Measurements from ENCODE around the gene MARCHF9. TPM values are rescaled to one million over a fixed set of nuclear protein-coding genes. Genes with fewer than 3 reads are reported as not detected.

MARCHF9 gene
- total RNA-seq, 1 experiment from 2014 or later = 18.9 TPM

- no peaks in the 10 kb centered on the region for H3K36me3 ChIP-seq (ENCODE audit: low read depth)
- no peak overlapping the region for H3K4me2 ChIP-seq
- BruUV-seq (replicated peaks) = no TSS peak
- no peak for TF ChIP-seq CTCF (conservative IDR thresholded peaks at IDR 0.05)
- no peak for TF ChIP-seq EZH2 (IDR thresholded peaks at IDR 0.05; ENCODE audit: low read depth)
- H4K20me1 ChIP-seq (ENCODE audit: insufficient read depth) = no peaks in the 10 kb centered on the region; the same call in none of the 2 replicates
- H3K4me1 ChIP-seq (replicated peaks; ENCODE audit: insufficient read depth) = no peaks in the 10 kb centered on the region
- H3K27ac ChIP-seq = no peak overlapping the region
- no peaks in the 10 kb centered on the region for H3F3A ChIP-seq (ENCODE audit: insufficient read depth, low read depth)
- DNase-seq = no peak
- no peaks in the 10 kb centered on the region for H3K9me3 ChIP-seq (ENCODE audit: insufficient read depth, low read depth)
- no peaks in the 10 kb centered on the region for H3K9me2 ChIP-seq (ENCODE audit: insufficient read depth)
- intact Hi-C loops (cut with micrococcal nuclease; ENCODE audit: unreplicated experiment) = no loop called here
- H3K27me3 ChIP-seq (ENCODE audit: insufficient read depth, low read depth) = peaks cover 31% of the 10 kb centered on the region
- H2AFZ ChIP-seq = no peak overlapping the region
- CTCF ChIA-PET = no interaction called here
- H3K4me3 ChIP-seq = no peak overlapping the region
- no peaks in the 10 kb centered on the region for H3K79me2 ChIP-seq (ENCODE audit: low read depth)
- POLR2A ChIA-PET (ENCODE audit: unreplicated experiment) = no interaction called here
Measured at GRCh38 chr12:57761391-57761998, 6.6 kb downstream of the MARCHF9 start.

- H2AFZ ChIP-seq = no peak overlapping the region
- BruUV-seq (replicated peaks) = no TSS peak
- H3K27ac ChIP-seq = no peak overlapping the region
- CTCF ChIA-PET = no interaction called here
- H3K4me2 ChIP-seq = no peak overlapping the region
- H3K79me2 ChIP-seq (ENCODE audit: low read depth) = no peaks in the 10 kb centered on the region
- no peaks in the 10 kb centered on the region for H3K4me1 ChIP-seq (replicated peaks; ENCODE audit: insufficient read depth)
- no peaks in the 10 kb centered on the region for H3K9me3 ChIP-seq (ENCODE audit: insufficient read depth, low read depth)
- intact Hi-C loops (cut with micrococcal nuclease; ENCODE audit: unreplicated experiment) = no loop called here
- POLR2A ChIA-PET (ENCODE audit: unreplicated experiment) = no interaction called here
- no peaks in the 10 kb centered on the region for H3K36me3 ChIP-seq (ENCODE audit: low read depth)
- peaks cover 2% of the 10 kb centered on the region; the same call in 1 of the 2 replicates for H3F3A ChIP-seq (ENCODE audit: insufficient read depth, low read depth)
- no peak overlapping the region for H3K4me3 ChIP-seq
- no peak for DNase-seq
- peaks cover 33% of the 10 kb centered on the region for H3K27me3 ChIP-seq (ENCODE audit: insufficient read depth, low read depth)
- H4K20me1 ChIP-seq (ENCODE audit: insufficient read depth) = no peaks in the 10 kb centered on the region; the same call in none of the 2 replicates
- TF ChIP-seq EZH2 (IDR thresholded peaks at IDR 0.05; ENCODE audit: low read depth) (no peak), CTCF (conservative IDR thresholded peaks at IDR 0.05) (no peak)
- H3K9me2 ChIP-seq (ENCODE audit: insufficient read depth) = no peaks in the 10 kb centered on the region
Measured at GRCh38 chr12:57762463-57762862, 7.6 kb downstream of the MARCHF9 start.

GRCh38 chr12:57763881-57764661 lies 9.2 kb downstream of the MARCHF9 start:
- POLR2A ChIA-PET (ENCODE audit: unreplicated experiment) = no interaction called here
- no TSS peak for BruUV-seq (replicated peaks)

More at GRCh38 chr12:57763881-57764661, 9.2 kb downstream of the MARCHF9 start:
- Histone ChIP-seq H3K27me3 (ENCODE audit: insufficient read depth, low read depth) (peaks cover 33% of the 10 kb centered on the region), H2AFZ (no peak overlapping the region), H3F3A (ENCODE audit: insufficient read depth, low read depth) (peaks cover 4% of the 10 kb centered on the region; the same call in 1 of the 2 replicates), H3K9me3 (ENCODE audit: insufficient read depth, low read depth) (no peaks in the 10 kb centered on the region), H3K4me2 (no peak overlapping the region), H3K4me3 (no peak overlapping the region), H4K20me1 (ENCODE audit: insufficient read depth) (no peaks in the 10 kb centered on the region; the same call in none of the 2 replicates), H3K4me1 (replicated peaks; ENCODE audit: insufficient read depth) (no peaks in the 10 kb centered on the region), H3K79me2 (ENCODE audit: low read depth) (no peaks in the 10 kb centered on the region), H3K27ac (no peak overlapping the region), H3K36me3 (ENCODE audit: low read depth) (no peaks in the 10 kb centered on the region), H3K9me2 (ENCODE audit: insufficient read depth) (no peaks in the 10 kb centered on the region)
- CTCF ChIA-PET = no interaction called here
- DNase-seq = no peak
- intact Hi-C loops (cut with micrococcal nuclease; ENCODE audit: unreplicated experiment) = no loop called here
- no peak for TF ChIP-seq CTCF (conservative IDR thresholded peaks at IDR 0.05)
- no peak for TF ChIP-seq EZH2 (IDR thresholded peaks at IDR 0.05; ENCODE audit: low read depth)
